BLaER1 (cell line): ENCODE results near the gene ABHD17B.

Experiments used
- H3K27ac ChIP-seq: shearing (Covaris generic); formaldehyde crosslinking; 2 replicates; pipeline ENCODE4 v1.8.1; 2022
- H3K27me3 ChIP-seq: shearing (Covaris generic); formaldehyde crosslinking; 2 replicates; pipeline ENCODE4 v1.8.1; 2022
- H3K36me3 ChIP-seq: shearing (Covaris generic); formaldehyde crosslinking; 2 replicates; pipeline ENCODE4 v1.8.1; 2022
- H3K4me1 ChIP-seq: shearing (Covaris generic); formaldehyde crosslinking; 2 replicates; pipeline ENCODE4 v1.8.1; 2022
- H3K4me2 ChIP-seq: shearing (Covaris generic); formaldehyde crosslinking; 2 replicates; pipeline ENCODE4 v1.8.1; 2022
- H3K4me3 ChIP-seq: shearing (Covaris generic); formaldehyde crosslinking; 2 replicates; pipeline ENCODE4 v1.8.1; 2022
- H3K9ac ChIP-seq: shearing (Covaris generic); formaldehyde crosslinking; 2 replicates; pipeline ENCODE4 v1.8.1; 2022
- H3K9me3 ChIP-seq: shearing (Covaris generic); formaldehyde crosslinking; 2 replicates; pipeline ENCODE4 v1.8.1; 2022
- H4K20me1 ChIP-seq: shearing (Covaris generic); formaldehyde crosslinking; 2 replicates; pipeline ENCODE4 v1.8.1; 2022
- Cebpa-rat ChIP-seq: shearing (Covaris generic); IDR thresholded peaks from 2 replicates; pipeline ENCODE4 v1.8.1; 2022

ABHD17B gene

DNA sequence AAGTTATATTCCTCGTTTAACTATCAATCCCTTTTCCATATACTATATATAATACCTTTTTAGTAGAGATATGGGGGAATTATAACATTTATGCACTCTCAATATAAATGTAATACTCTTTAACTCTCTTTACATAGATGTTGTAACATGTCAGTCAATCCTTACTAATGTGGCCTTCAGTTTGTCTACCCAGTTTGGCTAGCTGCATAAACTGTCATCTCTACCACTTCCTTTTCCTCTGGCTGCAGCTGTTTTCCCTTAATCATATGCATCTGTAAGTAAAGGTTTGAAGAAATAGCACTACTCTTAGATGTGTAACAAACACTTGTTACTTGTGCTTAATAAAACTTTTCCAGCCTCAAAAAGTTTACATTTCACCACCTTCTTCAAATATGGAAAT lies 13.4 kb downstream of the ABHD17B start:
- Histone ChIP-seq H4K20me1 (peaks cover 15% of the 10 kb centered on the region), H3K27ac (peak overlapping the region; percentile 98), H3K9me3 (peaks cover 22% of the 10 kb centered on the region), H3K4me3 (peak overlapping the region; percentile 61), H3K9ac (peak overlapping the region; percentile 86), H3K4me1 (peaks cover 90% of the 10 kb centered on the region), H3K36me3 (peaks cover 17% of the 10 kb centered on the region), H3K27me3 (no peaks in the 10 kb centered on the region), H3K4me2 (peak overlapping the region; percentile 91)
- no peak for TF ChIP-seq Cebpa-rat

DNA sequence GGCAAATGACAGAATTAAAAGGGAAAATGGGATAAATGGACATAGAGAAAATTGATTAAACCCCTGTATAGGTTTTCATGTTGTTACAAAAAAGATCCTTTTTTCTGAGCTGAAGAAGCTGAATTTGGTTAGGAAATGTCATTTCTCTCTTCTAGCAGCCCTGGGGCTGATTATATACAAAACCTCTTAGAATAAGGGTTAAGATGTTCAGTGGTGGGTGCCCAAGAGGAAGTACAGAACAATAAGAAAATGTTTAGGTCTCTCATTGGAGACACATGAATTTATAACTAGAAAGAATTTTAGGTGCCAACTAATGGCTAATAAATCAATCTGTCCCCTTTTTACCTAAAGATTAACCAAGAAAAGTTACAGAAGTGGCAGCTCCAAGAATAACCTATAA lies 14.2 kb downstream of the ABHD17B start:
- TF ChIP-seq Cebpa-rat: no peak
- Histone ChIP-seq H3K9me3 (peaks cover 27% of the 10 kb centered on the region), H3K4me3 (peak overlapping the region; percentile 61), H3K9ac (peak overlapping the region; percentile 86), H3K27me3 (no peaks in the 10 kb centered on the region), H3K4me1 (peaks cover 90% of the 10 kb centered on the region), H4K20me1 (peaks cover 9% of the 10 kb centered on the region), H3K27ac (peak overlapping the region; percentile 98), H3K4me2 (peak overlapping the region; percentile 91), H3K36me3 (peaks cover 17% of the 10 kb centered on the region)

DNA sequence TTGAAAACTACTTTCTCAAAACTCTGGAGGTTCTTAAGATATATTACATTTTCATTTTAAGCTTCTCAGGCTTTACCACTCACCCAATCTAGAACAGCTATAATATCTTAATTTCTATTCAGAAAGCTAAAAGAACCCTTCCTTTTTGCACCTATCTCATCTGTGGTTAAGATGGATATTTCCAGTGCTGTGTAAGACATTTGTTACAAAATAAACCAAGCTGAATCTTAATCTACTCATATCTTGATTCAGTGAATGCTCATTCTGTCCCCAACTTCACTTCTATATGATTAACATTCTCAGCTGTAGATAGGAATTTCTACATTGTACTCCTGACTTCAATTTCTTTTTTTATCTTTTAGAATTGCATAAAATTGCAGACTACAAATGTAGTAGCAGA lies 15.0 kb downstream of the ABHD17B start:
- Histone ChIP-seq H3K36me3 (peaks cover 23% of the 10 kb centered on the region), H3K4me2 (peak overlapping the region; percentile 91), H3K4me3 (peak overlapping the region; percentile 61; the same call in 1 of the 2 replicates), H3K9ac (peak overlapping the region; percentile 86), H3K27ac (peak overlapping the region; percentile 98), H3K27me3 (no peaks in the 10 kb centered on the region), H3K9me3 (peaks cover 27% of the 10 kb centered on the region), H4K20me1 (peaks cover 10% of the 10 kb centered on the region; the same call in 1 of the 2 replicates), H3K4me1 (peaks cover 91% of the 10 kb centered on the region)
- TF ChIP-seq Cebpa-rat: no peak

DNA sequence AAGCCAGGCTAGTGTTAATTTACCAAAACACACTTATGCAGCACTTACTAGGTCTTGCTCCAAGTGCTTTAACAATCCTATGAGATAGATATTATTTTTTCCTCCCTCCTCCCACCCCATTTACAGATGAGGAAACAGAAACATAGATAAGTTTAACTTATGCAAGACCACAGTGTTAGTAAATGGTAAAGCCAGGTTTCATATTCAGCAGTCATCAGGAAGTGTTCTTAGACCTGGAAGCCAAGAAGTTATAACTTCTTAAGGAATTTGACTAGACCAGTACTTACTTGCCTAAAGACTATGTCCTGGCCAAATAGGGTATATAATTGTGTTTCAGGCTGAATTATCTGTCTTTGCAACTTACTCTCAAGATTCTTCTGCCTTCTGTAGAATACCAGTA lies 15.9 kb downstream of the ABHD17B start:
- Histone ChIP-seq H3K27me3 (no peaks in the 10 kb centered on the region), H3K9ac (no peak overlapping the region), H3K4me2 (peak overlapping the region; percentile 91), H3K27ac (peak overlapping the region; percentile 98), H3K9me3 (peaks cover 27% of the 10 kb centered on the region), H3K4me1 (peaks cover 94% of the 10 kb centered on the region), H3K4me3 (0 out of 2 replicates have a peak overlapping the region, but pooled peaks have one; percentile 30), H3K36me3 (peaks cover 23% of the 10 kb centered on the region), H4K20me1 (peaks cover 18% of the 10 kb centered on the region; the same call in 1 of the 2 replicates)
- TF ChIP-seq Cebpa-rat: no peak

DNA sequence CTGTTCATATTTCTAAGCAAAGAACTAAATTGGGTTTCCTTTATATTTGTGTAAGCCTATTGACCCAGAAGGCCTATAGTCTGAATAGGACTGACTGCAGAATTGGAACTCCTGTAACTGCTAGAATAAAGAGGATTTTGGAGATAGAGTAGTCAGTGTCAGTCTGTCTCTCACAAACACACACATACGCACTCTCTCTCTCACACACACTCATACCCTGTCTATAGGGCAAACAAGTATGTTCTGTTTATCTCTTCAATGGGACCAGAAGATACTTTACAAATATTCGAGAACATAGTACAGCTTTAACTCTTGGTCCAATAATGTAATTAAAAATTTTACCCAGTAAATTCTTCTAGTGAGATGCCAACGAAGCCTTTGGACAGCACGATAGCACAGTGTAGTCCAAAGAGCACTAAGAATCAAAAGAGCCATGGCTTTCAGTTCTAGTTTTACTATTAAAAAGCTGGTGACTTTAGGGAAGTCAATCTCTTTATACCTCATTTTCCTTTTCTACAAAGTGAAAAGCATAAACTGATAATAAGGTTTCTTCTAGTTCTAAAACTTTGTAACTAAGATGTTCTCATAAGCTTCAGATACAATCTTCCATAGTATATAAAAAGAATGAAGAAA lies 19.3 kb downstream of the ABHD17B start:
- no peak for TF ChIP-seq Cebpa-rat
- no peaks in the 10 kb centered on the region for H3K27me3 ChIP-seq
- H3K4me3 ChIP-seq: no peak overlapping the region
- peak overlapping the region; percentile 55 for H3K27ac ChIP-seq
- H3K4me2 ChIP-seq: peak overlapping the region; percentile 66
- H3K4me1 ChIP-seq: peaks cover 93% of the 10 kb centered on the region
- peaks cover 51% of the 10 kb centered on the region for H3K9me3 ChIP-seq
- peaks cover 27% of the 10 kb centered on the region; the same call in 1 of the 2 replicates for H4K20me1 ChIP-seq
- no peak overlapping the region for H3K9ac ChIP-seq
- peaks cover 40% of the 10 kb centered on the region for H3K36me3 ChIP-seq

DNA sequence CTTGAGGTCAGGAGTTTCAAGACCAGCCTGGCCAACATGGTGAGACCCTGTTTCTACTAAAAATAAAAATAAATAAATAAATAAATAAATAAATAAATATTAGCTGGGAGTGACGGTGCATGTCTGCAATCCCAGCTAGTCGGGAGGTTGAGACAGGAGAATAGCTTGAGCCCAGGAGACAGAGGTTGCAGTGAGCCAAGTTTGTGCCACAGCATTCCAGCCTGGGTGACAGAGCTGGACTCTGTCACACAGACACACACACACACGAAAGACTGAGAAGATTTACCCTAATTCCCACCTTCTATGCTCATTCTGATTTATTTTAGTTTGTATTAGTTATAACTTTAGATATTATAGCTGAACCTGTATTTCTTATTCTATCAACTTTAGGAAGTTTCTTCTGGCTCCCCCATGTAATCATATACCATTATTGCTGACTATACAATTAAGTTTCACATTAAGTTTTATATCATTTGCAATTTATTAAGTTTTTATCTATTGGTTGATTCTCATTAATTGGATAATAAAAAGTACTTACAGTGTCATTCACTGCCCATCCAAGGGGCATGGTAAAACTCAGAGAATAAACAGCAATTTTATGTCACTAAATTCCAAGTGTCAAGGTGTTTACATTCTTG lies 20.8 kb downstream of the ABHD17B start:
- H3K4me2 ChIP-seq: peak overlapping the region; percentile 66
- peak overlapping the region; percentile 34; the same call in 1 of the 2 replicates for H3K4me3 ChIP-seq
- peaks cover 91% of the 10 kb centered on the region for H3K4me1 ChIP-seq
- H4K20me1 ChIP-seq: peaks cover 27% of the 10 kb centered on the region; the same call in 1 of the 2 replicates
- no peak overlapping the region for H3K9ac ChIP-seq
- H3K9me3 ChIP-seq: peaks cover 60% of the 10 kb centered on the region
- no peaks in the 10 kb centered on the region for H3K27me3 ChIP-seq
- H3K27ac ChIP-seq: peak overlapping the region; percentile 55
- no peak for TF ChIP-seq Cebpa-rat
- H3K36me3 ChIP-seq: peaks cover 49% of the 10 kb centered on the region

DNA sequence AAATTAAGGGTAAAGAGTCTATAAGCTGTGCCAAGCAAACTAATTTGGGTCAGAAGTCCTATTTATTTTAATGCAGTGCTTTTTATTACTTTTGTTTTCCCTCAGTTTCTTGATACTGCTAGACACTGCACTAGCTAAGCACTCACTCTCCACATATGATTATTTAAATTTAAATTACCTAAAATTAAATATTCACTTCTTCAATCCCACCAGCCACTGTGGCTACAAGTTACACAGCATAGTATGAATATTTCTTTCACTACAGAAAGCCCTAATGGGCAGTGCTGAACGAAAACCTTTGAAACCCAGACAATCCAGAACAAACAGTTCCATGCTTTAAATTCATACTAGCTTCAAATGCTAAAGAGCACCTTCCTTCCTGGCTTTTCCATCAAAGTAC lies 23.6 kb downstream of the ABHD17B start:
- Histone ChIP-seq H3K27me3 (no peaks in the 10 kb centered on the region), H3K9me3 (peaks cover 63% of the 10 kb centered on the region), H3K4me2 (peak overlapping the region; percentile 46), H3K9ac (no peak overlapping the region), H3K27ac (peak overlapping the region; percentile 69), H3K36me3 (peaks cover 60% of the 10 kb centered on the region), H3K4me3 (no peak overlapping the region), H4K20me1 (peaks cover 28% of the 10 kb centered on the region; the same call in 1 of the 2 replicates), H3K4me1 (peaks cover 71% of the 10 kb centered on the region)
- no peak for TF ChIP-seq Cebpa-rat

DNA sequence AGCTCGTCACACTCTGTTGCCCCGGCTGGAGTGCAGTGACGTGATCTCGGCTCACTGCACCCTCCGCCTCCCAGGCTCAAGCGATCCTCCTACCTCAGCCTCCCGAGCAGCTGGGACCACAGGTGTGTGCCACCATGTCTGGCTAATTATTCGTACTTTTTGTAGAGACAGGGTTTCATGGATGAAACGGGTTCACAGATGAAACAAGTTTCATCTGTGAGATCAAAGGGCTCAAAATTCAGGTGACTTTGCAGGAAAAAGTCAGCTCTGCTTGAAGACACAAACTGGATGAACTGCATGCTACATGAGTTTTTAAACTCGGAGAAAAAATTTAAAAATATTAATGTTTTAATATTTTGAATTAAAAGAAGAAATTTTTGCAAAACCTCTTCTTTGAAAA lies 24.5 kb downstream of the ABHD17B start:
- H3K9ac ChIP-seq: no peak overlapping the region
- TF ChIP-seq Cebpa-rat: no peak
- peak overlapping the region; percentile 46 for H3K4me2 ChIP-seq
- H4K20me1 ChIP-seq: peaks cover 33% of the 10 kb centered on the region
- no peaks in the 10 kb centered on the region for H3K27me3 ChIP-seq
- H3K4me3 ChIP-seq: peak overlapping the region; percentile 31; the same call in 1 of the 2 replicates
- peaks cover 63% of the 10 kb centered on the region for H3K4me1 ChIP-seq
- H3K27ac ChIP-seq: peak overlapping the region; percentile 69
- H3K9me3 ChIP-seq: peaks cover 69% of the 10 kb centered on the region
- H3K36me3 ChIP-seq: peaks cover 65% of the 10 kb centered on the region

DNA sequence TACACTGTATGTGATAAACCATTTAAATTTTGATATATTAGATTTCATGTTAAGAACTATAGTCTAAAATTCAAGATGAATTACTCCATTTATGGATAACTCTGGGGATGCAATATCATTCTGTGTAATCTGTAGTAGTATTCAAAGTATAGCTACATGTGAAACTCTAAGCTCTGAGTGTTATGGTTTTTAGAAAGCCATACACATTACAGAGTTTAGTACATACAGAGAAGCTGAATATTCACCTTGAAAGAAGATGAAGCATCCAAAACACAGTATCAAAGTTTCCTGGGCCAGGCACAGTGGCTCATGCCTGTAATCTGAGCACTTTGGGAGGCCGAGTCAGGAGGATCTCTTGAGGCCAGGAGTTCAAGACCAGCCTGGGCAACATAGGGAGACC lies 25.0 kb downstream of the ABHD17B start:
- H3K4me3 ChIP-seq: 0 out of 2 replicates have a peak overlapping the region, but pooled peaks have one; percentile 31
- H3K9me3 ChIP-seq: peaks cover 74% of the 10 kb centered on the region
- H3K27ac ChIP-seq: peak overlapping the region; percentile 69
- H3K27me3 ChIP-seq: no peaks in the 10 kb centered on the region
- peaks cover 33% of the 10 kb centered on the region for H4K20me1 ChIP-seq
- peaks cover 58% of the 10 kb centered on the region for H3K4me1 ChIP-seq
- peak overlapping the region; percentile 46 for H3K4me2 ChIP-seq
- peaks cover 67% of the 10 kb centered on the region for H3K36me3 ChIP-seq
- H3K9ac ChIP-seq: no peak overlapping the region
- no peak for TF ChIP-seq Cebpa-rat

DNA sequence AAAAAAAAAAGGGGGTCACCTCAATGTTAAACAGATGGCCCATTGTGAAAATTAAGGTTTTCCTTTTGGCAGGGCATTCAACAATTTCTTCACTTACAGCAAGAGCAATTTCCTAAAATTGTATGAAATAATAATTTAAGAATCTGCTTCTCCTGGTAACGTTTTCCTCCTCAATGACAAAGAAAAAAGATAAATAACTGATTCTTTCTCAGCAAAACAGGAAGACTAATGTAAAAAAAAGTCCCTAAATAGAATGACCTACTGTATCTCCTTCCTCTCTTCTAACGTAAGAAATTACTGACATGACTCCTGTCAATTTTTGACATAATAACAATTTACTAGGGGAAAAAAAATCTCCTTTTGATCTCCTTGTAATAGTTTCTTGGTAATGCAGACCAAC lies 25.5 kb downstream of the ABHD17B start:
- Histone ChIP-seq H3K9me3 (peaks cover 80% of the 10 kb centered on the region), H3K4me3 (peak overlapping the region; percentile 41; the same call in 1 of the 2 replicates), H3K4me1 (peaks cover 52% of the 10 kb centered on the region), H3K27me3 (no peaks in the 10 kb centered on the region), H3K9ac (no peak overlapping the region), H4K20me1 (peaks cover 30% of the 10 kb centered on the region), H3K4me2 (peak overlapping the region; percentile 46), H3K27ac (peak overlapping the region; percentile 69; the same call in 1 of the 2 replicates), H3K36me3 (peaks cover 69% of the 10 kb centered on the region)
- TF ChIP-seq Cebpa-rat: no peak
